Measurements from ENCODE around the gene TEDC2.
"Not testable (repeated sequence)": the region's sequence is repeated elsewhere in the genome, so short reads cannot be mapped to it uniquely, and the experiment has no call there.

Gene TEDC2

DNA sequence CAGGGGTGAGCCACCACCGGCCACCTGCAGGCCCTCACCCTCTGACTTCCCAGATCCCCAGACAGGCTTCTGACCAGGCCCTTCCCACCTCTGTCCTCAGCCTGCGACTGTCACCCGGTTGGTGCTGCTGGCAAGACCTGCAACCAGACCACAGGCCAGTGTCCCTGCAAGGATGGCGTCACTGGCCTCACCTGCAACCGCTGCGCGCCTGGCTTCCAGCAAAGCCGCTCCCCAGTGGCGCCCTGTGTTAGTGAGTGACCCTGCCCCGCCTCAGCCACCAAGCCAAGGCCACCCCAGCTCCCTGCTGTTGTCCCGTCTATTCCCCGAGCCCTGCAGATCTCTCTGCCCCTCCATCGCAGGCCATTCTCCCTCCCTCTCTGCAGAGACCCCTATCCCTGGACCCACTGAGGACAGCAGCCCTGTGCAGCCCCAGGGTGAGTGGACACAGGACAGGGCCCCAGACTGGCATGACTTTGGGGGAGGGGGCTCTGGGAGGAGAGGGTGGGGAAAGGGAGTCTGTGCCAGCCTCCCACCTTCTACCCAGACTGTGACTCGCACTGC lies 13.1 kb downstream of the TEDC2 start:
- DNase-seq (ENCODE audit: insufficient read length, low spot score) (no peak), FAIRE-seq (no peak)
- TF ChIP-seq POLR2A (IDR thresholded peaks at IDR 0.05; ENCODE audit: low read depth, low read length) = no peak

DNA sequence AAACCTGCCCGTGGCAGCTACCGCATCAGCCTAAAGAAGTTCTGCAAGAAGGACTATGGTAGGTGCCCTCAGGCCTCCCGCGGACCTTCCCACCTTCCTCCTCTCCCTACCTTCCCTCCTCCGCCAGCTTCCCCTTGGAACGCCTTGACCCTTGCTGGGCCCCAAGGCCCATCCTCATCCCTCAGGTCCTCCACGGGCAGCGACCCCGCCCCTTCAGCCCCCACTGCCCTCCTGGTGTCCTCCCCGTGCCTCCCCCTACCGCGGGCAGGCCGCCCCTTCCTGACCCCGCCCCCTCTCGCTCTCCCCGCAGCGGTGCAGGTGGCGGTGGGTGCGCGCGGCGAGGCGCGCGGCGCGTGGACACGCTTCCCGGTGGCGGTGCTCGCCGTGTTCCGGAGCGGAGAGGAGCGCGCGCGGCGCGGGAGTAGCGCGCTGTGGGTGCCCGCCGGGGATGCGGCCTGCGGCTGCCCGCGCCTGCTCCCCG lies 13.6 kb downstream of the TEDC2 start:
- DNase-seq (ENCODE audit: insufficient read length, low spot score) = no peak
- TF ChIP-seq POLR2A (IDR thresholded peaks at IDR 0.05; ENCODE audit: low read depth, low read length) = 0 out of 2 replicates have a peak, but pooled peaks have one; percentile 16
- FAIRE-seq = no peak

DNA sequence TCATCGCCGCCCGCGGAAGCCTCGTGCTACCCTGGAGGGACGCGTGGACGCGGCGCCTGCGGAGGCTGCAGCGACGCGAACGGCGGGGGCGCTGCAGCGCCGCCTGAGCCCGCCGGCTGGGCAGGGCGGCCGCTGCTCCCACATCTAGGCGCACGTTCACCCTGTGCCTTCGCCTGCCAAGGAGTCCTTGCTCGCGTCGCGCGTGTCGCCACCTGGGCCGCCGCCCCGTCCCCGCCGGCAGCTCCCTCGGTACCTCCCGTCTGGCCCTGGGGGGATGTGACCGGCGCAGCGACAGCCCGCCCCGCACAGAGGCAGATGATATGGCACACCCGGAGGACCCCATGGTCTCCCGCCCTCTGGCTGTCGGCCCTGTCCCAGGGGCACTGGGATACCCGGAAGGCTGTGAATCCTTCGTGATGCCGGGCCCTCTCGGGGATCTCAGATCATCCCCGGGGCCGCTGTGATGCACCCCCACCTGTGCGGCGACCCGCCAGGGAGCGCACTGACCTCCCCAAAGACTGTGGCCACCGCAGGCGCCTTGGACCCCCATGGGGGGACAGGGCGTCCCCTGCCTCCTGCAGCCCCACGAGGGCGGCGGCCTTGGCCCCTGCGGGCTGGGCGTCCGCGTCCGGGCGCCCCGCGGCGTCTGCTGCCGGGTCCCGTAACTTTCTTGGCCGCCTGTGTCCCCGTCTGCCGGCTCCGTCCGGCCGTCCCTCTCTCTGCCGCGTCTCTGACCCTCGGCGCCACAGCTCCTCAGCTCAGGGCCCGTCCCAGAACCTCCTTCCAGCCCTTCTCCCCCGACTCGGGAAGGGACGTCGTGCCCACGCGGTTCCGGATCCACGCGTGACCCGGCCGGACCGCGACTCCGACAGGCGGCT lies 14.3 kb downstream of the TEDC2 start:
- peak; percentile 40 for TF ChIP-seq POLR2A (IDR thresholded peaks at IDR 0.05; ENCODE audit: low read depth, low read length)
- DNase-seq (ENCODE audit: insufficient read length, low spot score) (peak; percentile 81), FAIRE-seq (no peak)

DNA sequence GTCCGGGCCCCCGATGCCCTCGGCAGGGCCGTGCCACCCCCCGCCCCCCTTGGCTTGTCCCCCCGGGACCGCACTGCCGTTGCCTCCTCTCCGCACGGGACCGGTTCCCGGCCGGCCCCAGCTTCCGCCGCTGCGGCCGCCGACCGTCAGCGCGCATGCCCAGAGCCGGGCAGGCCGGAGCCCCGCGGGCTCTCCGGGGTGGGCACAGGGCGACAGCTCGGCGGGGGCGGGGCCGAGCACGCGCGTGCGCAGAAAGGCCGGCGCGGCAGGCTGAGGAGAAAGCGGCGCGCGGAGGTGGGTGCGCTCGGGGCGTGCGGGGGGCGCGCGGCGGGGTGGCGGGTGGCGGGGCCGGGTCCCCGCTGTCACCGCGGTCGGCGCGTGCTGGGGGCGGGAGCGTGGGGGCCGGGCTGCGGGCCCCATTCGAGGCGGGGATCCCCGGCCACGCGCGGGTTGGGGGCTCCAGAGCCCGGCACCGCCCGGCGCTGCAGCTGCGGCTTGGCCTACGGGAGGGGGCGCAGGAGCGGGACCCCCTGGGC lies 15.0 kb downstream of the TEDC2 start, which contains the start of gene TBC1D24:
Gene TBC1D24 (plus strand): TSS at position 251 of the 536 bp plus-strand sequence. CDS start 21,022 bp downstream, outside the sequence.
- FAIRE-seq (no peak), DNase-seq (ENCODE audit: insufficient read length, low spot score) (peak; percentile 100)
- peak; percentile 92 for TF ChIP-seq POLR2A (IDR thresholded peaks at IDR 0.05; ENCODE audit: low read depth, low read length)

DNA sequence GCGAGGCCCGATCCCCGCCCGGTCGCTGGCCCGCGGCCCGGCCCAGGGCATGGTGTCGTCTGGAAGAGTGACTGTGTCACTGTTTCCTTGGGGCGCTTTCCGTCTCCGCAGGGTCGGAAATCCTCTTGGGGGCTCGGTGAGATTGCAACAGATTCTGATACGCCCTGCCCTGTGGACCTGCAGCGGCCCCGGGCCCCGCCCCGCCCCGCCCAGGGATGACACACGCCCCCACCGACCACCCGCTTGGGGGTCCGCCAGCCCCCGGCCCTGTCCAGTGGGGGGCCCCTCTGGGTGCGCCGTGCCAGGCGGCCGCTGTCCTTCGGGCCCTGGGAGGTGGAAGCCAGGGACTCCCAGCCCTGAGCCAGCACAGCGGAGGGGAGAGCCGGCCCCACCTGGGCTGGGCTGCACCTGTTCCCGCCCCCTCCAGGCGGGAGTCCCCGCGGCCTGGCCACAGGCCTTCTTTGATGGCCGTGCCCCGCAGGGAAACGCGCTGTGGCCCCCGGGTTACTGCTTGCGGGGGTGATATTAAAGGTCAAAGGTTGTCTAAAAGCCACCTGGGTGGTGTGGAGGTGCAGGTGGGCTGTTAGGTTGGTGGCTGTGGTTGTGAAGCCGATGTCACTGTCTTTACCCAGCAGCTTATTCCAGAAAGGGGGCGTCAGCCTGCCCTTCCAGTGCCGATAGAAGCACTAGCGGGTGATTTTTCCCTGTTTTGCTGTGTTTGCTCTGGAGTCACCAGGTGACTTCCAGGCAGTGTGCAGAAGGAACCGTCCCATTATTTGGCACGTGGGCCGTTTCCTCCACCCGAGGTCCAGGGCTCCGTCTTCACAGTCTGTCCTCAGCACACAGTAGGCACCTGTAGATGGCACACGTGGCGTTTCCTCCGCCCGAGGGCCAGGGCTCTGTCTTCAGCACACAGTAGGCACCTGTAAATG lies 15.8 kb downstream of the TEDC2 start:
- FAIRE-seq = no peak
- TF ChIP-seq POLR2A (IDR thresholded peaks at IDR 0.05; ENCODE audit: low read depth, low read length) = no peak
- DNase-seq (ENCODE audit: insufficient read length, low spot score) = no peak

DNA sequence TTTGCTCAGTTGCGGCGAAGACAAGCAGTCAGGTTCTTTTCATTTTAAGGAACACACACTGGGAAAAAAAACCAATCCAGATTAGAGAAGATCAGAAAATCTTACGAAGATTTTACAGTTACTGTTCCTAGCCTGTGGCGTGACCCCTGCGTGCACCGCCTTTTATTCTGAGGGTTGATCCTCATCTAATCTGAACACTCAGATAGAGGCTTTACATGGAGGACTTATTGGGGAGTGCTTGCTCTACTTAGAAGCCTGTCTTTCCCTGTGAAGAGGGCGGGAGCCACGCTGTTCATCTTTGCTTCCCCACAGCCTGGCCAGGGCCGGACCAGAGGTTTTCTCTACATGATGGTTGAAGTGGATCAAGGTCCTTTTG lies 16.4 kb downstream of the TEDC2 start:
- no peak for TF ChIP-seq POLR2A (IDR thresholded peaks at IDR 0.05; ENCODE audit: low read depth, low read length)
- FAIRE-seq = no peak
- no peak for DNase-seq (ENCODE audit: insufficient read length, low spot score)

DNA sequence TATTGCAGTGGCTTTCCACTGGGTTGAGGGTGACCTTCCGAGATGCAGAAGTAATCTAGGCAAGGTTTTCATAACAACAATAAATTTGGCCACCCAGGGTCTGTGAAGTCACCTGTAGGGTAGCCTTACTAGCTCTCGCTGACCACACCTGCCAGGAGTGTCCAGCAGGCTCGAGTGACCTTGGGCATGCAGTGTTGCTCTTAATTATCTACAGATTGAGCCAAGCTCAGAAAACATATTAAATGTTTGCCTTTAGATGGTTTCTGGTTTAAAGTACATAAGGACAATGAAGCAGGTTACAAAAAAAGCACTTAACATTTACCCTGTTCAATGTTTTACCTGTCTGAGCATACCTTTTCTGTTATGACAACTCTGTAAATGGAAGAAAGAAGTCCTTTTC lies 16.8 kb downstream of the TEDC2 start:
- DNase-seq (ENCODE audit: insufficient read length, low spot score) = no peak
- no peak for TF ChIP-seq POLR2A (IDR thresholded peaks at IDR 0.05; ENCODE audit: low read depth, low read length)
- FAIRE-seq = no peak

DNA sequence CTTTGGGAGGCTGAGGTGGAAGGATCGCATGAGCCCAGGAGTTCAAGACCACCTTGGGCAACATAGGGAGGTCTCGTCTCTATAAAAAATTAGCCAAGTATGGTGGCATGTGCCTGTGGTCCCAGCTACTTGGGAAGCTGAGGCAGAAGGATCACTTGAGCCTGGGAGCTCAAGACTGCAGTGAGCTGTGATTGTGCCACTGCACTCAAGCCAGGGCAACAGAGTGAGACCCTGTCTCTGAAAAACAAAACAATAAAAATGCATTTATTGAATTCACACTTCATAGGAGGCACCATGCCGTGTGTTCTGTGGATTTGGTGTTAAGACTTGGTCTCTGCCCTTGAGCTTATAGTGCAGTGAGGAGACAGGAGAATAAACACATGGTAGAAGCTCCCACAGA lies 17.4 kb downstream of the TEDC2 start:
- FAIRE-seq = no peak
- no peak for DNase-seq (ENCODE audit: insufficient read length, low spot score)
- TF ChIP-seq POLR2A (IDR thresholded peaks at IDR 0.05; ENCODE audit: low read depth, low read length) = no peak

DNA sequence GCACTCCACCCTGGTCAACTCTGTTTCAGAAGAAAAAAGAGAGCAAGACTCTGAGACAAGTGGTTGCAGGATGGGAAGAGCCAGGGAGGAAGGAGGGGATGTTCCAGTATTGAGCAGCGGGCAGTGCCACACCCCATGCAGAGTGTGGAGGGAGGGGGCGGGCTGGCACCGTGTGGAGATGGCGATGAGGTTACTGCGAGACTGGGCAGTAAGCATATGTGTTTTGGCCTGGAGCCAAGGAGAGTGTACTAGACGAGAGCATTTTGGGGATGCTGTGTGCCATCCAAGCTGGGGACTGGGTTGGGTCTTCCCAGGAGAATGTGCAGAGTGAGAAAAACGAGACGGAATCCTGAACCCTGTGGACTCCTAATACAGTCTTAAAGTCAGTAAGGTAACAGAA lies 18.4 kb downstream of the TEDC2 start:
- no peak for TF ChIP-seq POLR2A (IDR thresholded peaks at IDR 0.05; ENCODE audit: low read depth, low read length)
- no peak for DNase-seq (ENCODE audit: insufficient read length, low spot score)
- no peak for FAIRE-seq

DNA sequence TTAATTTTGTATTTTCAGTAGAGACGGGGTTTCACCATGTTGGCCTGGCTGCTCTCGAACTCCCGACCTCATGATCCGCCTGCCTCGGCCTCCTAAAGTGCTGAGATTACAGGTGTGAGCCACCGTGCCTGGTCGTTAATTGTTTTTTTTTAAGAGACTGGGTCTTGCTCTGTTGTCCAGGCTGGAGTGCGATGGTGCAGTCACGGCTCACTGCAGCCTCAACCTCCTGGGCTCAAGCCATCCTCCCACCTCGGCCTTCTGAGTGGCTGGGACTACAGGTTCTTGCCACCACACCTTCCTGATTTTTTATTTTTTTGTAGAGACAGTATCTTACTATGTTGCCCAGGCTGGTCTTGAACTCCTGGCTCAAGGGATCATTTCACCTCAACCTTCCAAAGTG lies 20.1 kb downstream of the TEDC2 start:
- not testable (repeated sequence) for FAIRE-seq; DNase-seq (ENCODE audit: insufficient read length, low spot score)

DNA sequence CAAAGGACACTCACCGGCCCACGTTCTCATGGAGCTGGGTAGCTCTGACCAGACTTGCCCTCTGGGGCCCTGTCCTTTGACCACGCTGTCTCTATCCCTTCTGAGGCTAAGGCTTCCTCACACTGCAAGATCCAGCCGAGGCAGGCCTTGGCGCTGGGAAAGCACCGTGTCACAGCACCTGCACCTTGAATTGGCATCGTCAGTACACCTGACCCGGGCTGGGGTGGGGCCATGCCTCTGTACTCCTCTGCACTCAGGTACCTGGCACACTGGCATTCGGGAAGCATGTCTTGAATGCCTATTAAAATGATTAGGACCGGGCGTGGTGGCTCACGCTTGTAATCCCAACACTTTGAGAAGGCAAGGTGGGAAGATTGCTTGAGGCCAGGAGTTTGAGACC lies 21.0 kb downstream of the TEDC2 start:
- FAIRE-seq (no peak), DNase-seq (ENCODE audit: insufficient read length, low spot score) (no peak)

DNA sequence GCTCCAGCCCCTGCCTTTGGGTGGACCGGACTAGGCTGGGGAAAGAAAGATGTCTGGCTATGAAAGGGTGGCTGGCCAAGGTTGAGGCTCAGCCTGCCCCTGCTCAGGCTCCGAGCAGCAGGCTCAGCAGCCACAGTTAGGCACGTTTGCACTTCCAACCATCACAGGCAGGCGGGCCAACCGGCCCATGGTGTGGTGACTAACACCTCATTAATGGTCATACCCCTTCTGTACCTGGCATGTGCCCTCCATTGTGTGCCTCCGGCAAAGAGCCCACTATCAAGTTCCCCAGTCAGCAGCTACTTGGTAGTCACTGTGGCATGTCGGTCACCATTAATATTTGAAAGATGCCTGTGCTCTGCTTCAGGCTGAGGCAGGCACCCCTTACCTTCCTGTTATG lies 21.8 kb downstream of the TEDC2 start:
- FAIRE-seq (no peak), DNase-seq (ENCODE audit: insufficient read length, low spot score) (no peak)
- TF ChIP-seq POLR2A (IDR thresholded peaks at IDR 0.05; ENCODE audit: low read depth, low read length) = no peak

More for the DNA sequence above, 21.0 kb downstream of the TEDC2 start:
- TF ChIP-seq POLR2A (IDR thresholded peaks at IDR 0.05; ENCODE audit: low read depth, low read length) = no peak

DNA sequence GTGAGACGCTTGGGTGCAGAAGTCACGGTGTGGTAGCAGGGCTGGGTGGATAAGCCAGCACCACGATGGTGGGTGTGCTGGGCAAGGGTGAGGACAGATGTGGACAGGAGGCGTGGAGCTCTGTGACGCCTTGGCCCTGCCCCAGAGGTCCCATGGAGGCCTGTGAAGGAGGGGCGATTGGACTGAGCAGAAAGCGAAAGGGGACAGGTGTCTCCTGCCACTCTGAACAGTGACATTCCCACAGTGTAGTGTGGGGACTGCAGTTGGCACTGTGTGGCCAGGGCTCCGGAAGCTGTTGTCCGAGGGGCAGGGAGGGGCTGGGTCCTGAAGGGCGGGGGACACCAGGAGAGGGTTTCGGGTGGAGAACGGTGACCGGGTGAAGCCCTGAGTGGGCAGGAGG lies 22.3 kb downstream of the TEDC2 start:
- FAIRE-seq = no peak
- no peak for DNase-seq (ENCODE audit: insufficient read length, low spot score)
- no peak for TF ChIP-seq POLR2A (IDR thresholded peaks at IDR 0.05; ENCODE audit: low read depth, low read length)
